Measurements from ENCODE around the gene C16orf95.

C16orf95 gene

DNA sequence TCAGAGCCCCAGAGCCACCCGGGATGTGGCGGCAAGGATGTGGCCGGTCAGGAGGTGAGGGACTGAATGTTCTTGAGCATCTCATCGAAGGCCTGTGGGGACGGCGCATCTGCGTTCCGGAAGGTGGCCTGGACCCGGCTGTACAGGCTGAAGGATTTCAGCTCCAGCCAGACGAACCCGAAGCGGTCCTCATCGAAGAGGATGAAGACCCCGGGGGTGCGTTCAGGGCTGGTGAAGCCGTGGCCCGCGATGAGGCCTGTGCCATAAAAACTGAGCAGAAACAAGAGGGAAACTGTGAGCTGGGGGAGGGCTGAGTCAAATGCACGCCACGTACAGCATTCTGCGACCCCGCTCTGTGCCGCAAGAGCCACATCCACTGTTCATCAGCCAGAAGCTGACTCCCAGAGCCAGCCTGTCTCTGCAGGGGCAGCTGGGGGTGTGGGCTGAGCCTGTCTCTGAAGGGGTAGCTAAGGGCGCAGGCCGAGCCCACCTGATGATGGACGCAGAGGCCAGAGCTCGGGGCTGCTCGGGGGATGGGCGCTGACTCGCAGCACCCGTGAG is 14.1 kb upstream of the C16orf95 start:
- no peak for DNase-seq (ENCODE audit: low read depth)

DNA sequence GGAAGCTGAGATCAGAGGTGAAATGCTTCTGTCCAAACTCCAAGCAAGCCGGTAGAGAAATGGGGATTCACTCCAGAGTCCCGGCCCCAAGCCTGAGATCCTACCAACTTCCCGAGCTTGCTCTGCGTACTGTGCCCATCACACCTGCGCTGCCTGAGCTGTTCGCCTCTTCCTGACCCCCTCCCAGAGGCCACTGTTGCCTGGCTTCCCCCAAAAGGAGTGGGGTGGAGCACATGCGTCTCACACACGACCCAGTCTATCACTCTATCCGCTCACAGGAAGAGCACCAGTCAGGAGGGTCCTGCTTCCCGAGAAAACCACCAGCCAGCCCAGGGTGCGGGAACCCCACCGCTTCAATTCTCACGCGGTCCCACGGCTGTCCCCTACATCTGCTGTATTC is 13.5 kb upstream of the C16orf95 start:
- no peak for DNase-seq (ENCODE audit: low read depth)

DNA sequence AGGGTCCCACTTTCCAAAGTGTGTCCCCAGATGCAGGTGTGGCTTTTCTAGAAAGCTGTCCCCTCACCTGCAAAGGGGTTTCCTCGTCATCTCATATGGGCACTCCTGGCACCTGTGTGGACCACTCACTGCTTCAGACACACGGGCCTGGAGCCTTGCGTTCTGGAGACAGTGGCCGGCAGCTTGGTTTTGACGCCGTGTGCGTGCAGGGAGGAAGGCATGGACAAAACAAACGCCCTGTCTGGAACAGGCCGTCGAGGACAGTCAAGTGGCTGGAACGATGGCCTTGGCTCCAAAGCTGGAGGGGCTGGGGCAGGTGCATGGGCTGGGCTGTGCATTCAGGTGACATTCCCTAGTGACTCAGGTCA is 13.0 kb upstream of the C16orf95 start:
- no peak for DNase-seq (ENCODE audit: low read depth)

DNA sequence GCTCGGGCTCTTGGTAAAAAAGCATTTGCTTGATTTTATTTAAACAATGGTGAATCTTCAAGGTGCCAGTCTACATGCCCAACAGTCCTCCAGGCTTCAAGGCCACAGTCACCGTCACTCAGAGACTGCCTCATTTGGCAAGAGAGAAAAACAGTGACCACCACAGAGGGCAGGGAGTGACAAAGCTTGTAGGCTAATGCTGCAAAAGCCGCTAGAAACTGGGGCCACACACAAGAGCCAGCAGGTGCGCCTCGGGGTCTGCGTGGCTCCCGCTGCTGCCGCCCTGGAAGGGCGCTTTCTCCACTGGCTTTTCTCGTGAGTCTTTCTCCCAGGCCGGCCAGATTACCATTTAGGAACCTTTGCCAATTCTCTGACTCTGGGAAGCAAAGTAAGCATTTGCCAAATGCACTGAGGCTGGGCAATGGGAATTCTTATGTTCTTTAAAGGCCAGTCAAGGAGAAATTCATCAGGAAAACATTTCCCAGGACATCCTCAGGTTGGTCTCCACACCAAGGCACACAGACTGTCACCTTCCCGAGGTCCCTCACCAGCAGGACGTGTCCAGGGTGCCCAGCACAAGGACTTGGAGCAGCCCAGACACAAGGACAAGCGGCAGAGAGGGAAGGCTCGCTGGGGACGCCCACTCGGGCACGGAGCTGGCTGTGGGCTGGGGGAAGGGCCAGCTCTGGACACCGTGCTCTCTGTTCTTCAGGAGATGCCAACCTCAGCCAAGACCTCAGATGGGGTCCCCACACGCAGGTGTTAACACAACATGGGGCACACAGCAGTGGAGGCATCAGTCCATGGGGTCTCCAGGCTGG is 12.5 kb upstream of the C16orf95 start:
- no peak for DNase-seq (ENCODE audit: low read depth)

GRCh38 chr16:87328846-87329245 is 11.7 kb upstream of the C16orf95 start:
- DNase-seq (ENCODE audit: low read depth) = no peak

GRCh38 chr16:87327798-87328495 is 10.8 kb upstream of the C16orf95 start:
- no peak for DNase-seq (ENCODE audit: low read depth)

- no peak for DNase-seq (ENCODE audit: low read depth)
Observed at GRCh38 chr16:87326151-87326571, 9.0 kb upstream of the C16orf95 start.

DNA sequence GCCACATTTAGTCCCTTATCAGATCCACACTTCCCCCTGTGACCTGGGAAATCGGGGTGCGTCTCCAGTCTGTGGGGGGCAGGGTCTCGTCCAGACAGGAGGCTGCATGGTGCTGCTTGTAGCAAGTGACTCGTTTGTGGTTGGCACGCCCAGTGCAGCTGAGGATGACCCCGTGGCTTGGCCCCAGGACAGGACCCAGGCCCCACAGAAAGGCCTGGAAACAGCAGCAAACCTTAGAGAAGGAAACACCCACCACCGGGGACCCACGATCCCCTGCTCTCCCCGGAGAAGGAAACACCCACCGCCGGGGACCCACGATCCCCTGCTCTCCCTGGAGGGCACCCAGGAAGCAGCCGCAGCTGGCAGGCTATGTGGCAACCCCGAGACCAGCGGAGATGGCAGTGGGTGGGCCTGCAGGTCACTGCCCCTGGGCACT is 8.2 kb upstream of the C16orf95 start:
- no peak for DNase-seq (ENCODE audit: low read depth)

DNA sequence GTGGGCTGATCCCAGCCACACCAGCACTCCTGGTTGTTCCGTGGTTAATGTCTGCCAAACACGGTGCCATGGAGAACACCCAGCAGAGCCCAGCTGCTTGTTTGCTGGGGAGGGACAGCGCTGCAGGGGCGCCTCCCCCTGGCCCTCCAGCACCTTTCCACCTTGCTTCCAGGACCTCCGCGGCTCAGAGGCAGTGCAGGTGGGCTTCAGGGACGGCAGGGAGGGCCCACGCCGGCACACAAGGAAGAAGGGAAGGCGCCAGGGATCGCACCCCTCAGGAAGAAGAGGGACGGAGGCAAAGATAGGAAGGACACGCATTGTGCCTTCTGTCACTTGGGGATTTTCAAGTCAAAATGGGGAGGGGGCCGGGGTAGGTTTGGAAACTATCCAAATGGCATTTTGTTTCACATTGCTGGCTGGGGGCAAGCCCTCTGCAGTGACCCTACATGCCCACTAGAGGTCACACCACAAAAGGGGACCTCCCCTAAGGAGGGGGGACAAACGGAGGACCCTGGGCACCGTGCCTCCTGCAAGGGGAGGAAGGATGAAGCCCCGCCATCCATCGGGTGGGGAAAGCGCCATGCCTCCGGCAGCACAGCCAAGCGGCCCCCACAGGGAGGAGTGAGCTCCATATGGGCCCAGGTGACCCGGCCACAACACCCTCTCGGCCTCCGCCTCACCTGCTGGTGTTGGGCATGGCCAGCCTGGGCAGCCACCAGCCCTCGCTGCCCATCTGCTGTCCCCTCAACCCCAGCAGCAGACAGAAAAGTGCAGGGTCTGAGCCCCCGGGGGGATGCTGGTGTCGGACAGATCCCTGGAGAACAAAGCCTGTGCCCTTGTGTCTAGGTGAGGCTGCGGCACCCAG is 7.5 kb upstream of the C16orf95 start:
- DNase-seq (ENCODE audit: low read depth) = no peak

GRCh38 chr16:87323727-87324410 is 6.7 kb upstream of the C16orf95 start:
- DNase-seq (ENCODE audit: low read depth) = no peak

DNA sequence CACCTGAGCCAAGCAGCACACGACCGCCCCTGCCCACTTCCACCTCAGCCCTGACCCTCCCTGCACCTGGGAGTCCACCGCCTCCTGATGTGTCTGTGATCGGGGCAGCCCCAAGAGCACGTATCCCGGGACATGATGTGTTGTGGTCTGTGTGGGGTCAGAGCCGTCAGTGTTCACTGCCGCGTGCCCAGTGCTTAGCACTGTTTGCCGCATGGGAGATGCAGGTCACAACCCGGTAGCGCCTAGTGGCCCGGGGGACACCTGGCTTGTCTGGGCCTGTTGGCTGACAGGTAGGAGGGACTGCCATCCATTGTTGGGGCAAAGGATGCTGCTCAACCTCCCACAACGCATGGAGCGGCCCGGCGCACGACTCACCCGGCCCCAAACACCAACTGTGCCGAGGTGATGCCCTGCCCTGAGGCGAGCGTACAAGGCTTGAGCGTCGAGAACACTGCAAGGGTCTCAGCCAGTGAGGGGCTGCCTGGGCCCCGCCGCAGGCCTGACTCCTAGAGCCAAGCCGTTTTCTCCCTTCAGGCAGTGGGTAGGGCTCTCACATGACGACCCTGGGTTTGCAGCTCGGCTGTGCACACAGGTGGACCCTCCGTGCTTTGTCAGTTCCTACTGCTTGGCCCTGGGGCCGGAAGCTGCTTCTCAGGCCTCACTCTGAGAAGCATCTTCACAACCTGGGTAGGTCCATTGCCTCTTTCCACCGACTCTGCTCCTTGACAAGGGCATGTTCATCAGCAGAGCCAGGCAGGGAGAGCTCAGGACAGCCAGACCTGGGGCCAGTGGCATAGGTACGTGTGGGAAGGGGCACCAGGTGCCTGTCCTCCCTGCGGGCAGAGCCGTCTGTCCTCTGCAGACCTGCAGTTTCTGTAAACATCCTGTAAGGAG is 5.9 kb upstream of the C16orf95 start:
- DNase-seq (ENCODE audit: low read depth) = no peak

- DNase-seq (ENCODE audit: low read depth) = no peak
Observed at GRCh38 chr16:87322360-87322759, 5.2 kb upstream of the C16orf95 start.

- DNase-seq (ENCODE audit: low read depth) = no peak
Observed at GRCh38 chr16:87321336-87322107, 4.3 kb upstream of the C16orf95 start.

DNA sequence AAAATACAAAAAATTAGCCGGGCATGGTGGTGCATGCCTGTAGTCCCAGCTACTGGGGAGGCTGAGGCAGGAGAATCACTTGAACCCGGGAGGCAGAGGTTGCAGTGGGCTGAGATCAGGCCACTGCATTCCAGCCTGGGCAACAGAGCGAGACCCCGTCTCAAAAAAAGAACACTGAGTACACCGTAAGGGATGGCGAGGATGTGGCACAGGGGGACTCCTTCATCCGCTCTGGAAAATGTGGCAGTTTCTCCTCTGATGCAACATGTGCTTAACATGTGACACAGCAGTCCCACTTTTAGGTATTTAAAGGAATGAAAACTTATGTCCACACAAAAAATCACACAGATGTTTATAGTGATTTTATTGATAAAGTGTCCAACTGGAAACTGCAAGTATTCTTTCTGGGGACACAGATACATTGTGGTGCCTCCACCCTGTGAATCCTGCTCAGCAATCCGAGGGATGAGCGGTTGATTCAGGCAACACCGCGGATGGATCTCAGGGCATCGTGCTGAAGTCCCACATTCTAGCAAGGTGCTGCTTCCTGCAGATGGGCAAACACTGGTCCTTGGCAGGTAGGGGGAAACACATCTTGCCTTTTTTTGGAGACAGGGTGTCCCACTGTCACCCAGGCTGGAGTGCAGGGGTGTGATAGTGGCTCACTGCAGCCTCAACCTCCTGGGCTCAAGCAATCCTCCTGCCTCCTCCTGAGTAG is 3.5 kb upstream of the C16orf95 start:
- DNase-seq (ENCODE audit: low read depth) = no peak

DNA sequence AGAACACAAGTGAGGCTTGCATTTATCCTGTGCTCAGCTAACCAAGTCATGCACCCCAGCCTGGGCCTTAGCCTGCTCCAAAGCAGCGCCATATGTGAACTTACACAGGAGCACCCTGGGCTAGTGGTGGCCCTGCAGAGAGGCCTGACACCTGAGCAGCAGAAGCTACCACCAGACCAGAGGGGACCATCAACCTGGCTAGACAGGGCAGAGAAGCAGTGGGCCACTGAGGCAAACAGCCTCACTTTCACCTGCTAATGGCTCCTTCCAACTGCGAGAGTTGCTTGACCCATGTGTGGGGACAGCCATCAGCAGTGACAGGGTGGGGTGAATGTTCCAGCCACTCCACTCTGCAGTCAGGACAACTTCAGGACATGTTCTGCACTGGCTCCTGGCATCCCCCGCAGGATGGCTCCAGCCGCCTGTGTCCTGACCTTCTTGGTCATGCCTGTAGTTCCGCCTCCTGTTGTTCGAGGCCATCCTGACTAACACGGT is 2.9 kb upstream of the C16orf95 start:
- DNase-seq (ENCODE audit: low read depth) = no peak

GRCh38 chr16:87319011-87319410 is 1.8 kb upstream of the C16orf95 start:
- DNase-seq (ENCODE audit: low read depth) = no peak

DNA sequence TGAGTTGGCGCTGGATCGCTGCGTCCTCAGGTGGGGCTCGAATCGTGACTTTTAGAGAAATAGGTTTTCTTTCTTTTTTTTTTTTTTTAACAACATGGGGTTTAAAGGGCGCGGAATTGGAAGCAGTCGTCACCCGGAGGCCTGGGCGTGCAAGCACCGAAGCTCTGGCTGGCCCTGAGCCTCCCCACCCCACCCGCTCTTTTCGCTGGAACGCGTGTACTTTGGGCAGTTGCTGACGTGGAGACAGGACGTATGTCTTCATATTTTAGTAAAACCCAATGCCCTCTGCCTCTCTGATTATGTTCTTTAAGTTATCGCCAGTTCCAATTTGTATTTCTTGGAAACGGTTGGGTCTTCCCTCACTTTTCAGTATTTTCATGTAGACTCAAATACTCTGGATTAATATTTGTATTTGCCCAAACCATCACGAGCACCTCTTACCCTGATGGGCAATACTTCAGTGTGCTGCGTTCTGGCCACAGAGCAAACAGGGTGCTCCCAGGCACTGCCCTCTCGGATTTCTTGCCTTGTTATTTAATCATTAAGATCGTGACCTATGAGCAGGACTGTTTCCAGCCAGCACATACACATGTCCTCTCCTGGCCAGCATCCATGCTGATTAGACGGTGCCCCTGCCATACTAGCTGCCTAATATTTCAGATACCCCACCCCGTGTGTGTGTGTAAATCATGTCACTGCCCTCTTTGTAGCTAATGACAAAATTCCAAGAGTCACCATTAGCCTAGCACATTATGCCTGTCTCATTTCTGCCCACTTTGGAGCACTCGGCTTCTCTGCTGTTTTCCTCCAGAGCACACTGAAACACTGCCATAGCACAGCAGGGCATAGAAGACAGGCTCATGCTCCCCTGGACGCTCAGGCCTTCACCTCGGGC is 805 bp upstream of the C16orf95 start:
- no peak for DNase-seq (ENCODE audit: low read depth)

DNA sequence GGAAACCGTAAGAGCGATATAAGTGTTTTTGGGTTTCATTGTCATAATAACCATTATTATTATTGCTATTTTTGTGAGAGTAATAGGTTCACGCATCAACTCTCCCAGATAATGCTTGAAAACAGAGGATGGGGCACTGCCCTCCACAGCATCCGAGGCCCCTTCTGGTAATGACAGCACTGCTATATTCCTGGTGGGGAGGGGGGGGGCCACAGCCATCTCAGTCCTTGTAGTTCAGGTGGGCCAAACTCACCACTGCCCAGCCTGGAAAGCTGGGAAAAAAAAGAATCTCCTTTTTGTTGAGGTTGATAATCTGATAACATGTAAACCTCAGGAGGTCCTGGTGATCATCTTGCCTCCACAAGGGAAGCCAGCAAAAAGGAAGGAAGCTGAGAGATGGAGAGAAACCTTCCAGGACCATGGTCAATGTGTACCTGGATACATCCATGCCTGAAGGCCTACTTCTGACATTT is 706 bp downstream of the C16orf95 start:
- no peak for DNase-seq (ENCODE audit: low read depth)

Measured in GM04503 (cell line).